Bone marrow (tissue), 2 donors: ENCODE measurements around the gene EZR.
"Not testable (repeated sequence)": the region's sequence is repeated elsewhere in the genome, so short reads cannot be mapped to it uniquely, and the experiment has no call there.

Experiments used
- DNase-seq, 2 donors: peaks; one replicate each; lab custom pipeline; 2025; lab: John Stamatoyannopoulos, UW

Gene EZR

GRCh38 chr6:158841358-158841757 lies 22.2 kb upstream of the EZR start:
- DNase-seq, result no peak

- DNase-seq, result no peak
Observed at GRCh38 chr6:158840465-158840864, 21.3 kb upstream of the EZR start.

- no peak for DNase-seq
Observed at GRCh38 chr6:158839796-158840195, 20.6 kb upstream of the EZR start.

- DNase-seq, result not testable (repeated sequence)
Observed at GRCh38 chr6:158838790-158839189, 19.6 kb upstream of the EZR start.

- DNase-seq, result no peak
Observed at GRCh38 chr6:158837684-158838625, 18.8 kb upstream of the EZR start.

DNA sequence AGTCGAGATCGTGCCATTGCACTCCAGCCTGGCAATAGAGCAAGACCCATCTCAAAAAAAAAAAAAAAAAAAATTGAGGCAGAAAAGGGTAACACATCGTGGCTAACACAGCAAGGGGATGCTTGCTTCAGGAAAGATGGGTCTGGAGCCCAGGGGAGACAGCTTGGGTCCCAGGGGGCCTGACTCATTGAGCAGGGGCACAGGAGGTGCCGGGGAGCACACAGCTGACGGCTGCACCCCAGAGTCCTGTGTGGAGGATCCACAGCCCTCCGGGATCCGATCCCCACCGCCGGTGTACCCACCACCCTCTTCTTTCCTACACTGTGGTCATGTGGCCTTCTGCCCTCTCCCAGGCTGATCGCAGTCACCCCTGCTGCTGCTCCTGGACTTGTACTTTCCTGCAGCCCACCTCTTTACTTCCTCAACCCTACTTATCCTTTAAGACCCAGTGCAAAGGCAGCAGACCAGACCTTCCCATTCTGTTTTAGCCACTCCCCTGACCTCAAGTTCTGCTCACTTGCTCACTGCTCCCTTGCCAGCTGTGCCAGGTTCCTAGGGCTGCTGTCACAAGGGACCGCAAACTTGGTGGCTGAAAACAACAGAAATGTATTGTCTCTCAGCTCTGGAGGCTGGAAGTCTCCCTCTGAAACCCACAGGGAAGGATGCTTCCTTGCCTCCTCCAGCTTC lies 17.6 kb upstream of the EZR start:
- no peak for DNase-seq

GRCh38 chr6:158835616-158836221 lies 16.6 kb upstream of the EZR start:
- DNase-seq, result no peak

GRCh38 chr6:158834675-158835385 lies 15.7 kb upstream of the EZR start:
- DNase-seq, result no peak

DNA sequence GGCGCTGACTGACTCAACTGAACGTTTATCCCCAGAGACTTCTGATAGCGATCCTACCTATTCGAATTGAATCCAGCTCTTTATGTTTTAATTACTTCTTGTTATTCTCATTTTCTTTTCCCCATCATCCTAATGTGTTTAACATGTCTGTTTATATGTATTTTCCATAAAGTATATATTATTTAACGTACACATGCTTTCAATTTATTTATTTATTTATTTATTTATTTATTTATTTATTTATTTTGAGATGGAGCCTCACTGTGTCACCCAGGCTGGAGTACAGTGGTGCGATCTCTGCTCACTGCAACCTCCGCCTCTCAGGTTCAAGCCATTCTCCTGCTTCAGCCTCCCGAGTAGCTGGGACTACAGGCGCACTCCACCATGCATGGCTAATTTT lies 13.6 kb upstream of the EZR start:
- not testable (repeated sequence) for DNase-seq

DNA sequence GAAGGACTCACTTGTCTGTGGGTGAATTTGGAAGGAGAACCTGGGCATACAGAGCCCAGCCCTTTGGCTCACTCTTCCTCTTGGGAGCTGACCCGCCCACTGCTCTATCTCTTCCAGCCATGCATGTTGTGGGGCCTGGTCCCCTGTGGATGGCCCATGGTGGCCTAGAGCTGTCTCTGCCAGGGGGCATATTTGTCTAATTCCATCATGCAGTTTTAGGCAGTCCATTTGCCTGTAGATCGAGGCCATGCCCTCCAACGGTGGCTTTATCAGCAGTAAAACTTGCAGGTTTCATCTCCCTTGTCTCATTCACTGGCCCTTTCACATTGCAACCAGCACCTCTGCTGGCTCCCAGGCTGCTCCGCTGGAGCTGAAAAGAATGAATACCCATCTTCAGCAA lies 12.9 kb upstream of the EZR start:
- no peak for DNase-seq

GRCh38 chr6:158831571-158831970 lies 12.4 kb upstream of the EZR start:
- no peak for DNase-seq

DNA sequence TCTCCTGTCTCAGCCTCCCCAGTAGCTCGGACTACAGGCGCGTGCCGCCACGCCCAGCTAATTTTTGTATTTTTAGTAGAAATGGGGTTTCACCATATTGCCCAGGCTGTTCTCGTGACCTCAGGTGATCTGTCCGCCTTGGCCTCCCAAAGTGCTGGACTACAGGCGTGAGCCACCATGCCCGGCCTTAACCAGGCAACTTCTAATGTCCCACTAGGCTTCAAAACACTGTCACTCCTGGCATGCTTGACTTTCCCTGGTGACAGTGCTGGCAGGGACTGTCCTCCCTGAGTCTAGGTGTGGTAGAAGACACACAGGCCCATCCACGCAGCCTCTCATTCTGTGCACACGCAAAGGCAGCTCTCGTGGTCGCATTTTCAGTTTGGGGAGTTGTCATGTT lies 11.6 kb upstream of the EZR start:
- DNase-seq, result no peak

GRCh38 chr6:158828807-158829206 lies 9.6 kb upstream of the EZR start:
- DNase-seq, result no peak

- DNase-seq, result no peak
Observed at GRCh38 chr6:158826819-158827501, 7.8 kb upstream of the EZR start.

DNA sequence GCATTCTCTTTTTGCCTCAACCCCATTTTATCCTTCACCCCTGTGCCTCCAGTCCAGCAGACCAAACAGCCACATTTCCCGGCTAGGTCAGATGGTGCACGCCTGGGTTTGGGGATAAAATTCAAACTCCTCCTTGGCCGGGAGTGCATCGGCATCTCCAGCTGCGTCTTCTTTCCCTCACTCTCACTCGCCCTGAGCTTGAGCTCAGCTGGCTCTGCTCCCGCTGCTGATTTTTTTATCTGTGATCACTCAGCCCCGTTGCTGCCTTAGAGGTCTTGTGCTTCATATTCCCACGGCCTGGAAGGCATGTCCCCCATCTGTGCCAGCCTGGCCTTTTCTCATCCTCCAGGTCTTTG lies 6.8 kb upstream of the EZR start:
- no peak for DNase-seq

DNA sequence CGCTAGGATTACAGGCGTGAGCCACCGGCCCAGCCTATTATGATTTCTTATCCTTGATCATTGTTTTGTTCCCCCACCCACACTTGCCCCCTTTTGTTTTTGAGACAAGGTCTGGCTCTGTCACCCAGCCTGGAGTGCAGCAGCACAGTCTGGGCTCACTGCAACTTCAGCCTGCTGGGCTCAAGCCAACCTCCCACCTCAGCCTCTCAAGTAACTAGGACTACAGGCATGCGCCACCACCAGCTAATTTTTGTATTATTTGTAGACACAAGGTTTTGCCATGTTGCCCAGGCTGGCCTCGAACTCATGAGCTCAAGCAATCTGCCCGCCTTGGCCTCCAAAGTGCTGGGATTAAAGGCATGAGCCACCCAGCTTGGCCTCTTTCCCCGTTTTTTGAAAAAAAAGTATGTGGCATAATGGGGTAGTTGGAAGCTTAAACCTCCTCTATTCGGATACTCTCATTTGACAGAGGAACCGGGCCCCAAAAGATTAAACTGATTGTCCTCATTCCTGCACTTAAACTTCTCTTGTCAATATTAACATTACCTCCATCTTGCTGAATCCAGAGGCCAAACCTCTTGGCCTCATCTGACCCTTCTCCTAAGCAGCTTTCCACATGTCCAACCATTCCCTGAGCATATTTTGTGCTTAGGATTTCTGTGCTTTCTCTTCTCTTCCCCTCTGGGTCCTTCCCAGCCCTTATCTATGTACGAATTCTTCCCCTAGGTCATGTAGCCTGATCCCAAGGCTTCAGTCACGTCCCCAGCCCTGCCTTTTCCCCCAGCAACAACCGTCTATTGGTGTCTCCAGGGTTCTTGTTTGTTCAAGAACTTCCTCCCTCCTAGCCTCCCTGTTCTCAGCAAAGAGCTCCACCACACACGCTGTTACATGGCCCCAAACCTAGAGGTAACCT lies 6.1 kb upstream of the EZR start:
- no peak for DNase-seq

- DNase-seq, result not testable (repeated sequence)
Observed at GRCh38 chr6:158823616-158824015, 4.4 kb upstream of the EZR start.

- no peak for DNase-seq
Observed at GRCh38 chr6:158819977-158820622, 932 bp upstream of the EZR start.

- peak; percentile 51 to 80 for DNase-seq
Observed at GRCh38 chr6:158818581-158819212, 471 bp downstream of the EZR start.
